Activated CD4-positive, alpha-beta T cell treated with anti-CD3 and anti-CD28 coated beads for 36 hours (primary cell): ENCODE data around the gene STK25. TPM values are rescaled to one million over a fixed set of nuclear protein-coding genes. Genes with fewer than 3 reads are reported as not detected.

Experiments
- ATAC-seq: fragments of 200-7000 bp; cut with Tn5 transposase; one replicate; pipeline ENCODE4 v1.10.0; 2021; ENCODE audit warnings: mild to moderate bottlenecking, moderate library complexity
- CTCF ChIA-PET: fragments of 350-600 bp; sonication (Branson Sonifier 250); formaldehyde crosslinking; loops from one replicate; lab custom pipeline; 2021; ENCODE audit warnings: antibody characterized with exemption; lab: Charles Lee
- POLR2A ChIA-PET: fragments of 350-600 bp; sonication (Branson Sonifier 250); formaldehyde crosslinking; loops from one replicate; lab custom pipeline; 2021; ENCODE audit warnings: antibody characterized with exemption, inconsistent platforms; lab: Charles Lee
- DNase-seq: peaks from one replicate; pipeline ENCODE4 v3.0.0-alpha.2; 2020
- H3K27ac Mint-ChIP-seq: one replicate; pipeline ENCODE4 v1.8.0; 2021; ENCODE audit warnings: mixed read lengths
- H3K27me3 Mint-ChIP-seq: one replicate; pipeline ENCODE4 v1.8.0; 2021; ENCODE audit warnings: mixed read lengths
- H3K36me3 Mint-ChIP-seq: one replicate; pipeline ENCODE4 v1.8.0; 2021; ENCODE audit warnings: low read depth, mixed read lengths
- H3K4me1 Mint-ChIP-seq: one replicate; pipeline ENCODE4 v1.8.0; 2021; ENCODE audit warnings: mixed read lengths
- H3K4me3 Mint-ChIP-seq: one replicate; pipeline ENCODE4 v1.8.0; 2021; ENCODE audit warnings: mild to moderate bottlenecking, moderate library complexity, mixed read lengths
- H3K9me3 Mint-ChIP-seq: one replicate; pipeline ENCODE4 v1.8.0; 2021; ENCODE audit warnings: low read depth, mixed read lengths
- intact Hi-C, 2 experiments: fragments of 100-400 bp; cut with DNase I in 1 of 2; cut with micrococcal nuclease in 1 of 2; formaldehyde crosslinking; loops; one replicate each; pipeline versions ENCODE4 v1.14.2 to v1.15.1; 2022 to 2024; cut with DNase I, micrococcal nuclease
- total RNA-seq, 2 experiments: library from RNA; stranded (reverse); gene quantifications; one replicate each; pipeline ENCODE4 v1.2.3, GENCODE V29; 2021

The STK25 gene
- total RNA-seq, 2 experiments from 2014 or later = 93.5 to 123 TPM

DNA sequence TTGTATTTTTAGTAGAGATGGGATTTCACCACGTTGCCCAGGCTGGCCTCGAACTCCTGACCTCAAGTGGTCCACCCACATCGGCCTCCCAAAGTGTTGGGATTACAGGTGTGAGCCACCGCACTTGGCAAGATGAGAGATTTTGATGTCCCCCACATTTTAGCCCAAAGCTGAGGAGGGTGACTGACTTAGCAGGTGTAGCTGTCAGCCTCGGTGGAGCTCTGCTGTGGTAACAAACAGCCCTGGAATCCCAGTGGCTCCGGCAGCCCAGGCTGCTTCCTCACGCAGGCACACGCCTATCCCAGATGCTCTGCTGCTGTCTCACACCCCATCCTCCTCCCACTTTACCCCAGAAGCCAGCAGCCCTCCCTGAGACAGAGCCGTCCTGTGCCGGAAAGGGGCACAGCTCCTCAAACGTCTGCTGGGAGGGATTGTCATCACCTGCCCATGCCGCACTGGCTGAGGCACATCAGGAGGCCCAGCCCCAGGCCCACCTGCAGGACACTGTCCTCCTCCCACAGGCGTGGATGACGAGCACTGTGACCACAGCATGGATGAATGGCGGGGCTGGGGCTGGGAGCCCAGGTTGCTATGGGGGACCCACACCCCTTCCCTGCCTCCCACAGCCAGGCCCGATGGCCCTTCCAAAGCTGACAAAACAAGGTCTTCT, 39.5 kb upstream of the STK25 start:
- CTCF ChIA-PET = no interaction called here
- H3K36me3 Mint-ChIP-seq = no peaks in the 10 kb centered on the region
- no peaks in the 10 kb centered on the region for H3K4me1 Mint-ChIP-seq
- intact Hi-C loops = no loop called here
- peaks cover 30% of the 10 kb centered on the region for H3K27me3 Mint-ChIP-seq
- H3K4me3 Mint-ChIP-seq = no peak overlapping the region
- POLR2A ChIA-PET = no interaction called here
- no peak overlapping the region for H3K27ac Mint-ChIP-seq
- no peaks in the 10 kb centered on the region for H3K9me3 Mint-ChIP-seq
- DNase-seq (no peak), ATAC-seq (no peak)

DNA sequence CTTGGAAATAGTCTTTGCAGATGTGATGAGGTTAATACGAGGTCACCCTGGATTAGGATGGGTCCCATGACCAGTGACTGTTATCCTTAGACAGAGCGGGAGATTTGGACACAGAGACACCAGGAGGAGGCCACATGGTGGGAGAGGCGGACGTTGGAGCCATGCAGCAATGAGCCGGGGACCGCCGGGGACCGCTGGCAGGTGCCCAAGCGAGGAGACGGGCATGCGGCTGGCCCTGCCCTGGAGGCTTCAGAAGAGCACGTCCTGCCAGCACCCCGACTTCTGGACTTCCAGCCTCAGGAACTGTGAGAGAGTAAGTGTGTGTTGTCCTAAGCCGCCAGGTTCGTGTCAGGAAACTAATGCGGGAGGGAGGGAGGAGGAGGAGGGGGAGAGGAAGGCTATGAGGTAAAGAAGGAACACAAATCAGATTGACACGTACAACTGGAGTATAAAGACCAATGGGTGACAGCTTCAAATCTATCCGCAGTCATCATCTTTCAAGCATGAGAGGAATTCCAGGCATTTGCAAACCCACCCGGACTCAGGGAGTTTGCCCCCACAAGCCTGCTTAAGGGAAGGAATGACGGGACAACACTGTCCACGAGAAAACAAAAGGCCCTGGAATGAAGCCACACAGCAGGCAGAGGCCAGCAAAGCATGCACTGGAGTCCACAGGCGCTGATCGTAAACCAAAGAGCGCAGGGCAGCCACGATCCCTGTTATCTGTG, 38.6 kb upstream of the STK25 start:
- POLR2A ChIA-PET = no interaction called here

DNA sequence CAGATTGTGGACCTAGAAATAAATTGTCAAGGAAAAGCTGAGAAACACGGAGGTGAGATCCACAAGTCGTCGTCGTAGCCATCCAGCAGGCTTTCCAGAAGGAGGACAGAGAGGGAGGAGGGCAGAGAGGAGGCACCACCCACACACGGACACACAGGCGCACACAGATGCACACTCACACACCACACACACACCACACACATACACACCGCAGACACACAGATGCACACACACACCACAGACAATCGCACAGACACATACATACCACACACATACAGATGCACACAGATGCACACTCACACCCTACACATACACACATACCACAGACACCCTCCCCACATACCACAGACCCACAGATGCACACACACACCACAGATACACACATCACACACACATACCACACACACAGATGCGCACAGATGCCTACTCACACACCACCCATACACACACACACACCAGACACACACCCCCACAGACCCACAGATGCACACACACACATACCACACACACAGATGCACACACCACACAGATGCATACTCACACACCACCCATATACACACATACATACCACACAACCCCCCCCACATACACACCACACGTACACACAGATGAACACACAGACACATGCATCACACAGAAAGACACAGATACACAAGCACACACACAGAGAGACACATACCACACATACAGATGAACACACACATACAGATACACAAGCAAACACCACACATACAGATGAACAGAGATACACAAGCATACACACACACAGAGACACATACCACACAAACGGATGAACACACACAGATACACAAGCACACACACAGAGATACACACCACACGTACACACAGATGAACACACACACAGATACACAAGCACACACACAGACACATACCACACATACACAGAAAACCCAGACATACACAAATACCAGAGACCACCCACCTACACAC, 37.4 kb upstream of the STK25 start:
- Mint-ChIP-seq H3K9me3 (no peaks in the 10 kb centered on the region), H3K4me1 (peaks cover under 1% of the 10 kb centered on the region), H3K36me3 (no peaks in the 10 kb centered on the region), H3K27me3 (peaks cover 22% of the 10 kb centered on the region), H3K4me3 (no peak overlapping the region), H3K27ac (no peak overlapping the region)
- DNase-seq (no peak), ATAC-seq (no peak)
- intact Hi-C loops = no loop called here
- CTCF ChIA-PET = interaction anchor here (0.7 kb wide), 1 partner anchor 1318 kb away, joined by 3 read pairs; no protein-coding TSS in a partner anchor
- POLR2A ChIA-PET = no interaction called here

More for the DNA sequence above, 38.6 kb upstream of the STK25 start:
- intact Hi-C loops = no loop called here
- Mint-ChIP-seq H3K9me3 (no peaks in the 10 kb centered on the region), H3K27ac (no peak overlapping the region), H3K36me3 (no peaks in the 10 kb centered on the region), H3K27me3 (peaks cover 30% of the 10 kb centered on the region), H3K4me3 (no peak overlapping the region), H3K4me1 (no peaks in the 10 kb centered on the region)
- no peak for DNase-seq
- CTCF ChIA-PET = no interaction called here
- no peak for ATAC-seq

DNA sequence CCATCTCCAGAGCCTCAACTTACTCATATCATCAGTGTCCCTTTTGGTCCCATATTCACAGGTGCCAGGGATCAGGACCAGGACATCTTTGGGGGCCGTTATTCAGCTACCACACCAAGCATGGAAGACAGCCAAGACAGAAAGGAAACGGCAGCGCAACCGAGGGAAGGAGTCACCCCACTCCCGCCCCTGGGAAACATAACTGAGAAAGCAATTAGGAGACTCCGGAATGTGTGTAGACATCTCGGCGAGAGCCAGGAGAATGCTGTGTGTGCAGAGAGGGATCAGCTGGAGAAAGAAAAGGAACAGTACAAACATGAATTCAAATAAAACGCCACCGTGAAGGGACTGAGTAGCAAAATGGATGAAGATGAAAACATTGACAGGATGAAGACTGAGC, 36.7 kb upstream of the STK25 start:
- ATAC-seq (no peak), DNase-seq (no peak)
- Mint-ChIP-seq H3K27ac (no peak overlapping the region), H3K36me3 (no peaks in the 10 kb centered on the region), H3K4me3 (no peak overlapping the region), H3K9me3 (no peaks in the 10 kb centered on the region), H3K4me1 (peaks cover 4% of the 10 kb centered on the region), H3K27me3 (peaks cover 25% of the 10 kb centered on the region)
- ChIA-PET POLR2A (no interaction called here), CTCF (interaction anchor here (0.7 kb wide), 1 partner anchor 1317 kb away, joined by 3 read pairs; no protein-coding TSS in a partner anchor)
- intact Hi-C loops = no loop called here

DNA sequence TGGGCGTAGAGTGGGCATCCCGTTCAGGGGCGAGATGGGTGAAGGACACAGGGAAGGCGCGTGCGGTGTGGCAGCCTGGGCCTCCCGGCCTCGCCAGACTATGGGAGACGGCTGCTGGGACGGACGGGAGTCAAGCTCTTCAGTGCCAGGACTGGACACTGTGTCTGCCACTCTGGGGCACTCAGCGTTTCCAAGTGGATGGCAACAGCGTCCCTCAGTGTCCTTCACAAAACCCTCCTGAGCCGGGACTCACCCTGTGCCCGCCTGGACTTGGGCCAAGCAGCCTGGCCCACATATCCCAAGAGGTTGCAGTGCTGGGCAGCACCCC, 33.9 kb upstream of the STK25 start:
- Mint-ChIP-seq H3K4me3 (no peak overlapping the region), H3K27ac (no peak overlapping the region), H3K4me1 (peaks cover 4% of the 10 kb centered on the region), H3K27me3 (peaks cover 17% of the 10 kb centered on the region), H3K9me3 (no peaks in the 10 kb centered on the region), H3K36me3 (no peaks in the 10 kb centered on the region)
- ChIA-PET POLR2A (no interaction called here), CTCF (no interaction called here)
- intact Hi-C loops = no loop called here
- DNase-seq (no peak), ATAC-seq (no peak)

DNA sequence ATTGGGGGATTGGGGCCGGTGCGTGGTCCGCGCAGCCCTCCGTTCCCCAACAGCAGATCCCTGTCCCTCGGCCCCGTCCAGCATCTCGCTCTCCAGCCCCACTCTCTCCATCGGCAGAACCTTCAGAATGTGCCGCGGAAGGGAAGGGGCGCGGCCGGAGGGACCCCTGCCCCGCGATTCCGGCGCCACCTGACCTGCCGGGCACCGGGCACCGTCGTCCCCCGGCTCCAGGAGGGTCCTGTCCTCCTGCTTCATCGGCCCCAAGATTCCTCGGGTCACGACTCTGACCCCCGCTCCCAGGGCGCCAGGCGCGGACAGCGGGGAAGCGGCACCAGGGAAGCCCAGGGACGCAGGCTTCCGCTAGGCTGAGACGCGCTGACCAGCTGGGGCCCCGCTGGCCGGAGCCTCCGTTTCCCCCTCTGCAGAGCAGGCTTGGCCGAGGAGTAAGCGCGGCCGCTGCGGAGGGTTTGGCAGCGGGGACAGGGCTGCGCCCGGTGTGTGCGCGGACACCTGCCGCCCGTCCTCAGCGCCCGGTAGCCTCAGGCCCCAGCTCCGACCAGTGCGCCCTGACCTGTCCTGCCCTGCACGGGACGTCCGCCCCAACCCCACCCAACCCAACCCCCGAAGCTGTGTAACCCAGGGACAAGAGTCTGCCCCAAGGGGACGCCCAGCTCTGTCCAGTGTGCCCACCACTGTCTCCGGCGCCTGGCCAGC, 33.3 kb upstream of the STK25 start:
- DNase-seq (no peak), ATAC-seq (no peak)
- POLR2A ChIA-PET = no interaction called here
- H3K4me1 Mint-ChIP-seq = peaks cover 4% of the 10 kb centered on the region
- CTCF ChIA-PET = no interaction called here
- no peaks in the 10 kb centered on the region for H3K9me3 Mint-ChIP-seq
- intact Hi-C loops = loop anchor here (1.0 to 2.0 kb wide), 10 partner anchors 33 to 709 kb away; partner anchors contain the start of genes STK25 (in 2 of the 2), ATG4B (in 1 of the 2), D2HGDH (in 1 of the 2) and FARP2 (in 1 of the 2)
- H3K27me3 Mint-ChIP-seq = peaks cover 14% of the 10 kb centered on the region
- H3K36me3 Mint-ChIP-seq = no peaks in the 10 kb centered on the region
- H3K4me3 Mint-ChIP-seq = no peak overlapping the region
- H3K27ac Mint-ChIP-seq = no peak overlapping the region

DNA sequence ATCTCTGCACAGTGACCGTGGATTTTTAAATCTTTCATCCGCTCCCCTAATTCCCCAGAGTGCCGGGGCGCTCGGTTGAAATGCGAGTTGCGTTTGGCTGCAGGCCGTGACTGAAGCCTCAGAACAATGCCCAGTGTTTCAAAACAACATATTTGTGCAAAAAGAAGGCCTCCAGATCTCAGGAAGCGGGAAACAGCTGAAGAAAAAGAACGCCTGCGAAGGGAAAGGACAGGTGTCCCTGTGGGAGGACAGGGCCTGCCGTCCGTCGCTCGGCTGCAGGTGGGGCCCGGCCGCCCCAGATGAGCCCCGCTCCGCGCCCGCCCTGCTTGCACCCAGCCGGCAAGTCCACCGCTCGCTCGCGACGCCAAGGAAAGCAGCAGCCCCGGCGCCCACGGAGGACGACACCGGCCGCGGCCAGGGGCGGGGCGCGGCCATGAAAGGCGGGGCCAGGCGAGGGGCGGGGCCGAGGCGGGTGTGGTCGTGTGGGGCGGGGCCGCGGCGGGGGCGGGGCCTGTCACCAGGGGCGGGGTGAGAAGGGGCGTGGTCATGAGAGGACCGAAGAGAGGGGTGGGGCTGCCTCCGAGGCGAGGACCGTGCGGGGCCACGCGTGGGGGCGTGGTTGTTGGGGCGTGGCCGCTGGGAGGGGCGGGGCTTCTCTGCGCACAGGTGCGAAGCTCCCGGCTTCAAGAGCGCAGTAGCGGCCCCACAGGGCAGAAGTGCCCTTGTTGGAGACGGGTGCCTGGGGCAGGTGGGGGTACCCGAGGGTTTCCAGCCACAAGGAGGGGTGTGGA, 32.6 kb upstream of the STK25 start:
- CTCF ChIA-PET = no interaction called here
- ATAC-seq (peak; percentile 92), DNase-seq (peak; percentile 90)
- Mint-ChIP-seq H3K4me3 (peak overlapping the region; percentile 31), H3K4me1 (peaks cover 4% of the 10 kb centered on the region), H3K27ac (no peak overlapping the region), H3K36me3 (no peaks in the 10 kb centered on the region), H3K27me3 (peaks cover 14% of the 10 kb centered on the region), H3K9me3 (no peaks in the 10 kb centered on the region)
- intact Hi-C loops = loop anchor here (1.0 to 2.0 kb wide), 10 partner anchors 33 to 708 kb away; partner anchors contain the start of genes STK25 (in 2 of the 2), ATG4B (in 1 of the 2), D2HGDH (in 1 of the 2) and FARP2 (in 1 of the 2)
- POLR2A ChIA-PET = no interaction called here

DNA sequence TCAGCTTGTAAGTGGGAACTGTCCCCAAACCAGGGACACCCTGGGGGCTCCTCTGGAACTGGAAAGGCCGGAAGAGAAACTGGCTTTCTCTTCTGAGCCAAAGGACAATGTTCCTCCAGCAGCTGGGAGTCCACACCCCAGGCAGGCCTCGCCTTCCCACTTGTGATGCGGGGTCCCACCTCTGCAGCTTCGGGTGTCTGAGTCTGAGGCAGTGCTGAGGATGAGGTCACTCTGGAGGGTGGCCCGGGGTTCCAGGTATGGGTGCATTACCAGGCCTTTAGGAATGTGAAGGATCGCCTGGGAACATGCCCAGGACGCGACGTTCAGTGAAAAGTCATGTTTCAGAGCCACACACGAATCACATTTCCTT, 32.0 kb upstream of the STK25 start:
- ChIA-PET CTCF (no interaction called here), POLR2A (no interaction called here)
- H3K4me3 Mint-ChIP-seq = peak overlapping the region; percentile 31
- intact Hi-C loops = loop anchor here in 1 of 2 experiments (2.0 kb wide), 1 partner anchor 708 kb away; no protein-coding TSS in a partner anchor
- H3K36me3 Mint-ChIP-seq = no peaks in the 10 kb centered on the region
- no peak for DNase-seq
- no peaks in the 10 kb centered on the region for H3K9me3 Mint-ChIP-seq
- H3K4me1 Mint-ChIP-seq = peaks cover 4% of the 10 kb centered on the region
- ATAC-seq = no peak
- H3K27me3 Mint-ChIP-seq = peaks cover 14% of the 10 kb centered on the region
- H3K27ac Mint-ChIP-seq = no peak overlapping the region

DNA sequence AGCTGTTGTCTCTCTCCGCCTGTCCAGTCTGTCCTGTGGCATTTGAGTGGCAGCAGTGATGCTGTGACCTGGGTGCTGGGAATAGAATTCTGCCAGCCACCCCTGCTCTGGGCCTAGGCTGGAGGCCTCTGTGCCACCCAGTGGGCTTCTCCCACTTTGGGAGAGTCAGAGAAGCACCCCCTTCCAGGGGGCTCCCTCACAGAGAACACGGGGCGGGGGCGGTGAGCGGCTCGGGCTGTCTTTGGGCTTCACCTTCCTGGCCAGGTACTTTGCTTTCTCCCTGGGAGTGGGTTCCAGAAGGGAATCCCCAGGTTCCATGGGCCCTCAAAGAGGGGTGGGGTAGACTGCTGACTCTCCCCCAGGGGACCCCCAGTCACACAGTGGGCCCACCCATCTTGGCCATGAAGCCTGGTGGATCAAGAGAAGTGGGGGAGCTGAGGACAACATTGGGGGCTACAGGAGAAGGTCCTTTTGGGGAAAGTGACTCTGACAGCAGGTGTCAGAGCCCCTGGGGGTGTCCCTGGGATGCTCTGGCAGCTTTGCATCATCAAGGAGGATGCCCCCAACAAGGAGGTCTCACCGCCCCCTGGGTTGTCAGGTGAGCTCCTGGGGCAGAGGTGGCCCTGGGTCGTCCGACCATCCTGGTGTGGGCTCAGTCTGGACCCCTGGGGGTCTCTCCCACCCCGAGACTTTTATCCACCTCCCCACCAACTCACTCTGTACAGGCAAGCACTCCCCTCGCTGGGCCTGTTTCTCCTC, 31.4 kb upstream of the STK25 start:
- ChIA-PET POLR2A (no interaction called here), CTCF (no interaction called here)
- intact Hi-C loops = loop anchor here in 1 of 2 experiments (2.0 kb wide), 1 partner anchor 707 kb away; no protein-coding TSS in a partner anchor
- no peak overlapping the region for H3K27ac Mint-ChIP-seq
- H3K27me3 Mint-ChIP-seq = peaks cover 14% of the 10 kb centered on the region
- H3K36me3 Mint-ChIP-seq = no peaks in the 10 kb centered on the region
- no peaks in the 10 kb centered on the region for H3K9me3 Mint-ChIP-seq
- H3K4me3 Mint-ChIP-seq = no peak overlapping the region
- H3K4me1 Mint-ChIP-seq = peaks cover 4% of the 10 kb centered on the region
- ATAC-seq = no peak
- no peak for DNase-seq
